Uterus (tissue), 2 donors: ENCODE measurements around the gene TMEM184B.

Experiments used
- POLR2A ChIP-seq, 2 donors: fragments of 450-650 bp; IDR thresholded peaks; one replicate each; pipeline ENCODE4 v1.6.1; 2016; ENCODE audit warnings: antibody characterized with exemption in 2 of 2, mild to moderate bottlenecking in 1 of 2, moderate library complexity in 1 of 2
- TF ChIP-seq, protein P1 (sequence below), 4 experiments: fragments of 200-600 bp in 2 of 4; fragments of 450-650 bp in 2 of 4; sonication (generic) in 2 of 4; IDR thresholded peaks; one replicate each; pipeline ENCODE4 v1.5.1; 2016 to 2019; ENCODE audit warnings: antibody characterized with exemption in 4 of 4, mild to moderate bottlenecking in 2 of 4, moderate library complexity in 1 of 4

DNA sequence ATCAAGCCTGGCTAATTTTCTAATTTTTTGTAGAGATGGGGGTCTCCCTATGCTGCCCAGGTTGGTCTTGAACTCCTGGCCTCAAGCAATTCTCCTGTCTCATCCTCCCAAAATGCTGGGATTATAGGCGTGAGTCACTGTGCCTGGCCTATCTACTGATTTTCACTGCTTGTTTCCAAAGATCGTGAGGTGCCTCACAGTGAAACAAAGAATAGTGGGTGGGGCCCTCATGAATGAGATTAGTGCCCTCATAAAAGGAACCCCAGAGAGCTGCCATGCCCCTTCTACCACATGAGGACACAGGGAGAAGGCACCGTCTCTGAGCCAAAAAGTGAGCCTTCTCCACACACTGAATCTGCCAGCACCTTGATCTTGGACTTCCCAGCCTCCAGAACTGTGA lies 23.5 kb downstream of the TMEM184B start:
- TF ChIP-seq, protein P1, sequence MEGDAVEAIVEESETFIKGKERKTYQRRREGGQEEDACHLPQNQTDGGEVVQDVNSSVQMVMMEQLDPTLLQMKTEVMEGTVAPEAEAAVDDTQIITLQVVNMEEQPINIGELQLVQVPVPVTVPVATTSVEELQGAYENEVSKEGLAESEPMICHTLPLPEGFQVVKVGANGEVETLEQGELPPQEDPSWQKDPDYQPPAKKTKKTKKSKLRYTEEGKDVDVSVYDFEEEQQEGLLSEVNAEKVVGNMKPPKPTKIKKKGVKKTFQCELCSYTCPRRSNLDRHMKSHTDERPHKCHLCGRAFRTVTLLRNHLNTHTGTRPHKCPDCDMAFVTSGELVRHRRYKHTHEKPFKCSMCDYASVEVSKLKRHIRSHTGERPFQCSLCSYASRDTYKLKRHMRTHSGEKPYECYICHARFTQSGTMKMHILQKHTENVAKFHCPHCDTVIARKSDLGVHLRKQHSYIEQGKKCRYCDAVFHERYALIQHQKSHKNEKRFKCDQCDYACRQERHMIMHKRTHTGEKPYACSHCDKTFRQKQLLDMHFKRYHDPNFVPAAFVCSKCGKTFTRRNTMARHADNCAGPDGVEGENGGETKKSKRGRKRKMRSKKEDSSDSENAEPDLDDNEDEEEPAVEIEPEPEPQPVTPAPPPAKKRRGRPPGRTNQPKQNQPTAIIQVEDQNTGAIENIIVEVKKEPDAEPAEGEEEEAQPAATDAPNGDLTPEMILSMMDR (IDR thresholded peaks at IDR 0.05), result no peak
- no peak for TF ChIP-seq POLR2A (IDR thresholded peaks at IDR 0.05)
